Hepatocyte (in vitro differentiated cells): Measurements from ENCODE around the gene MACO1. TPM values are rescaled to one million over a fixed set of nuclear protein-coding genes. Genes with fewer than 3 reads are reported as not detected.
"Not testable (repeated sequence)": the region's sequence is repeated elsewhere in the genome, so short reads cannot be mapped to it uniquely, and the experiment has no call there.

ENCODE experiments used
- DNase-seq: peaks from one replicate; pipeline ENCODE4 v3.0.0-alpha.2; 2016; ENCODE audit warnings: low spot score
- H2AFZ ChIP-seq: fragments of 200-600 bp; sonication (generic); 2 replicates; pipeline ENCODE4 v1.6.0; 2016; ENCODE audit warnings: antibody characterized with exemption, mild to moderate bottlenecking
- H3K27ac ChIP-seq: fragments of 200-600 bp; sonication (generic); 2 replicates; pipeline ENCODE4 v1.5.1; 2016; ENCODE audit warnings: mild to moderate bottlenecking
- H3K27me3 ChIP-seq: fragments of 200-600 bp; sonication (generic); 2 replicates; pipeline ENCODE4 v1.6.1; 2016
- H3K36me3 ChIP-seq: fragments of 200-600 bp; sonication (generic); replicated peaks from 2 replicates; pipeline ENCODE4 v1.5.1; 2016; ENCODE audit warnings: low read depth; ENCODE audit not compliant: insufficient read depth
- H3K4me1 ChIP-seq: fragments of 200-600 bp; sonication (generic); 2 replicates; pipeline ENCODE4 v1.5.1; 2016; ENCODE audit warnings: mild to moderate bottlenecking, moderate library complexity; ENCODE audit not compliant: insufficient read depth
- H3K4me2 ChIP-seq: fragments of 200-600 bp; sonication (generic); 2 replicates; pipeline ENCODE4 v1.6.0; 2016
- H3K4me3 ChIP-seq: fragments of 200-600 bp; sonication (generic); 2 replicates; pipeline ENCODE4 v1.5.1; 2016; ENCODE audit warnings: mild to moderate bottlenecking
- H3K79me2 ChIP-seq: fragments of 200-600 bp; sonication (generic); 2 replicates; pipeline ENCODE4 v1.6.0; 2017; ENCODE audit warnings: mild to moderate bottlenecking
- H3K9me2 ChIP-seq: fragments of 200-600 bp; sonication (generic); replicated peaks from 2 replicates; pipeline ENCODE4 v1.6.0; 2017; ENCODE audit warnings: mild to moderate bottlenecking; ENCODE audit not compliant: insufficient read depth
- H3K9me3 ChIP-seq: fragments of 200-600 bp; sonication (generic); 2 replicates; pipeline ENCODE4 v1.5.1; 2016; ENCODE audit warnings: low read depth, mild to moderate bottlenecking
- H4K20me1 ChIP-seq: fragments of 200-600 bp; sonication (generic); 2 replicates; pipeline ENCODE4 v1.6.0; 2016; ENCODE audit warnings: mild to moderate bottlenecking; ENCODE audit not compliant: insufficient read depth, poor library complexity, severe bottlenecking
- EZH2 ChIP-seq: fragments of 200-600 bp; sonication (generic); IDR thresholded peaks from 2 replicates; pipeline ENCODE4 v1.6.1; 2016; ENCODE audit warnings: antibody characterized with exemption, mild to moderate bottlenecking, borderline replicate concordance
- EZH2phosphoT487 ChIP-seq: fragments of 200-600 bp; sonication (generic); IDR thresholded peaks from one replicate; pipeline ENCODE4 v1.6.1; 2018; ENCODE audit warnings: antibody characterized with exemption, mild to moderate bottlenecking, low read depth, moderate library complexity; ENCODE audit not compliant: unreplicated experiment, severe bottlenecking
- WGBS: methylation state at CpG from one replicate; pipeline ENCODE4 v1.1.6; 2016; ENCODE audit warnings: low lambda C conversion rate; ENCODE audit errors: missing lambda C conversion rate; 5-methylcytosine and 5-hydroxymethylcytosine counted together
- polyA plus RNA-seq: library from polyadenylated mRNA; unstranded; fragments of >200 nt; fragmentation: Nextera tagmentation; extraction: Ambion mirVana; gene quantifications from 2 replicates; pipeline ENCODE4 v1.2.1, GENCODE V29; 2016
- total RNA-seq: library from RNA; depleted of rRNA; stranded (reverse); fragments of >200 nt; gene quantifications from 2 replicates; pipeline ENCODE4 v1.2.3, GENCODE V29; 2014
- TF ChIP-seq, protein P1 (sequence below): fragments of 200-600 bp; sonication (generic); IDR thresholded peaks from 2 replicates; pipeline ENCODE4 v1.5.1; 2016; ENCODE audit warnings: antibody characterized with exemption, mild to moderate bottlenecking; ENCODE audit not compliant: poor library complexity

Gene MACO1
- total and polyA plus RNA-seq, 2 experiments from 2014 or later: 14.1 to 27.0 TPM

DNA sequence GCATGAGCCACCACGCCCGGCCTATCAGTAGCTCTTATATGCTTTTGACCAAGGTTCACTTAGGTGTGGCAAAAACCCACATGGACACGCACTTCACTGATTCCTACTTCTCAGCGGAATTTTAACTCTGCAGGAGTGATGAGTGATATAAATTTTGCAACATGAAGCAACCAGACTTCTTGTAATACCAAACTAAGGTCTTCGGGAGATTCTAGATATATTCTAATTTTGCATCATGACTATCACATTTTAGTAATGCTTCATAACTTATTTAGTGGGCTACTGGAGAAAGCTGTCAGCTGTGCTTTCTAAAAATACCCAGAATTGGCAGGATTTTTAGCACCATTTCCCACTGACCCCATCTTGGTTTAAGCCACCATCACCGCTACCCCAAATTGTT lies 37.9 kb upstream of the MACO1 start:
- H2AFZ ChIP-seq: no peak overlapping the region
- no peak overlapping the region for H3K4me2 ChIP-seq
- no peaks in the 10 kb centered on the region for H3K9me3 ChIP-seq
- WGBS: 88% methylated on average over 6 of the region's 6 CpGs
- no peaks in the 10 kb centered on the region for H3K9me2 ChIP-seq
- no peak overlapping the region for H3K27ac ChIP-seq
- no peaks in the 10 kb centered on the region for H3K27me3 ChIP-seq
- H3K4me1 ChIP-seq: no peaks in the 10 kb centered on the region
- no peaks in the 10 kb centered on the region for H3K79me2 ChIP-seq
- H3K36me3 ChIP-seq: no peaks in the 10 kb centered on the region
- TF ChIP-seq EZH2 (no peak), EZH2phosphoT487 (no peak)
- TF ChIP-seq, protein P1, sequence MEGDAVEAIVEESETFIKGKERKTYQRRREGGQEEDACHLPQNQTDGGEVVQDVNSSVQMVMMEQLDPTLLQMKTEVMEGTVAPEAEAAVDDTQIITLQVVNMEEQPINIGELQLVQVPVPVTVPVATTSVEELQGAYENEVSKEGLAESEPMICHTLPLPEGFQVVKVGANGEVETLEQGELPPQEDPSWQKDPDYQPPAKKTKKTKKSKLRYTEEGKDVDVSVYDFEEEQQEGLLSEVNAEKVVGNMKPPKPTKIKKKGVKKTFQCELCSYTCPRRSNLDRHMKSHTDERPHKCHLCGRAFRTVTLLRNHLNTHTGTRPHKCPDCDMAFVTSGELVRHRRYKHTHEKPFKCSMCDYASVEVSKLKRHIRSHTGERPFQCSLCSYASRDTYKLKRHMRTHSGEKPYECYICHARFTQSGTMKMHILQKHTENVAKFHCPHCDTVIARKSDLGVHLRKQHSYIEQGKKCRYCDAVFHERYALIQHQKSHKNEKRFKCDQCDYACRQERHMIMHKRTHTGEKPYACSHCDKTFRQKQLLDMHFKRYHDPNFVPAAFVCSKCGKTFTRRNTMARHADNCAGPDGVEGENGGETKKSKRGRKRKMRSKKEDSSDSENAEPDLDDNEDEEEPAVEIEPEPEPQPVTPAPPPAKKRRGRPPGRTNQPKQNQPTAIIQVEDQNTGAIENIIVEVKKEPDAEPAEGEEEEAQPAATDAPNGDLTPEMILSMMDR: no peak
- no peak for DNase-seq
- H3K4me3 ChIP-seq: no peak overlapping the region
- H4K20me1 ChIP-seq: no peaks in the 10 kb centered on the region

DNA sequence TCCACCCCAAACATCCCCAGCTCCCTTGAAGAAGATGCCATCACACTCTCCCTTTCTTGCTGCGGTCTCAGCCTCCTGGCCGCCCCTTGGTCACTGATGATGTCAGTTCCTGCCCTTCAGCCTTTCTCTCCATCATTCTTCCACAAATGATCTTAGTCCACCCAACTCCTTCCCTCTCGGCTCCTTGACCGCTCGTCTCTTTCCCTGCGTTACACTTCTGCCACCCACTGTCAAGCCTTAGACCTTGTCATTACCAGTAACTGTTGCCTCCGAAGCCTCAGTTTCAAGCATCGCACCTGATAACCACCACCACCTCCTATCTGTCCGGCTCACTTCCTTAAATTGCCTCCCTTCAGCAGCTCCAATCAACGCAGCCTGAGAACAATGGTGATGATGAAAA lies 33.1 kb upstream of the MACO1 start:
- not testable (repeated sequence) for H3K9me3 ChIP-seq, H3K4me2 ChIP-seq, H4K20me1 ChIP-seq, DNase-seq, H3K27ac ChIP-seq, H3K36me3 ChIP-seq, H3K4me1 ChIP-seq, H3K79me2 ChIP-seq, H3K4me3 ChIP-seq, H3K9me2 ChIP-seq, H3K27me3 ChIP-seq, H2AFZ ChIP-seq
- whole genome bisulfite sequencing: 92% methylated on average over 2 of the region's 10 CpGs

DNA sequence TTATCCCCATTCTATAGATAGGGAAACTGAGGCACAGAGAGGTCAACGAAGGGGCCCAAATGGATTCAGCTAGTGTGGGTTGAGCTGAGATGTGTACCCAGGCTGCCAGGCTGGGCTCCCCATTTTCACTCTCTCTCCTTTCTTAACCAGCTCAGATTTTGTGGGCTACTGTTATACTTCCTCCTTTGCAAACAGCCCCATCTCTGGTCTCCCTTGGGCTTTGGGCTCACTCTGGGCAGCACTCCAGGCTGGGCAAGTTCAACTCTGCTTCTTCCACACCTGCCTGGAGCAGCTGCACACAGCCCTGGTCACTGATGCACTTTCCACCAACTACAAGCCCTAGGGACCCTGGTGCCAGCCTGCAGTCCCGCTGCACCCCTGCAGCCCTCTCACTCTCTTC lies 32.6 kb upstream of the MACO1 start:
- not testable (repeated sequence) for H3K79me2 ChIP-seq, H3K4me3 ChIP-seq, H3K4me2 ChIP-seq, H3K27me3 ChIP-seq, H3K4me1 ChIP-seq, H2AFZ ChIP-seq, H3K9me3 ChIP-seq, H4K20me1 ChIP-seq, H3K27ac ChIP-seq, DNase-seq, H3K36me3 ChIP-seq, H3K9me2 ChIP-seq
- no CpG with 5 or more reads among the region's 2 CpGs for WGBS

DNA sequence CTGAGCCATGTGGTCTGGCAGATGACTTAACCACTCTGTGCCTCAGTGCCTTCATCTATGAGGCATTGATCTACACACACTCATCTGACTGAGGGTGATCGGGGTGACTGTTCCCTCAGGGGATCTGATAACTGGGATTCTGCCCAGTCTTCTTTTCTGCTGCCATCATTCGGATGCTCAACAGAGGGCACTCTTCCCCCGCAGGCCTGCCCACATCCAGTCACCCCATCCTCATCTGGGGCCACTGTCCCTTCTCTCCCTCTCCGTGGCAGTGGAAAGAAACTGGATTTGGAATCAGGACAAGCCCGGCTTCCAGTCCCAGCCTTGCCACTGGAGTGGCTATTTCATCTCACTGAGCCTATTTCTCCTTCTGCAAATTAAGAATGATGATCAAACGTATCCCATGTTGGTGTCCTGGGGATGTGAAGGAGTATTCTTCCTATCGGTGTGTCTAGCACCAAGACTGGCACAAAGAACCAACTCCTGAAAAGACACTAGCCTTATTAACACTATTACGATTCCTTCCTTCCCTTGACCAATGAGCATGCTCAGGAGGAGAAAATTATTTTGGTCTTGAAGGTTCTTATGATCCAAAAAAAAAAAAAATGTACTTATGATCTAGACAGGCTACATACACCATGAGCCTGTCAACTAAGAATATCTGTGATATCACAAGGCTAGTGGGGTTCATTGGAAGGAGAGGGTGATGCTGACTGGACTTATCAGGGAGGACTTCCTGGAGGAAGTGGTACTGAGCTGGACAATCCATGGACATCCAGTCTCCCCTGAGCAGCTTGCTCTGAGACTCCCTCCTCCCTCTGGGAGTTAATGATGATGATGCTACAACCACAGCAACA lies 27.5 kb upstream of the MACO1 start:
- not testable (repeated sequence) for H3K9me2 ChIP-seq, H3K27ac ChIP-seq, DNase-seq, H3K9me3 ChIP-seq, H3K4me1 ChIP-seq, H3K27me3 ChIP-seq, H4K20me1 ChIP-seq, H3K4me3 ChIP-seq, H2AFZ ChIP-seq, H3K36me3 ChIP-seq, H3K4me2 ChIP-seq, H3K79me2 ChIP-seq
- TF ChIP-seq, protein P1: peak; percentile 37
- 40% methylated on average over 7 of the region's 8 CpGs for WGBS

DNA sequence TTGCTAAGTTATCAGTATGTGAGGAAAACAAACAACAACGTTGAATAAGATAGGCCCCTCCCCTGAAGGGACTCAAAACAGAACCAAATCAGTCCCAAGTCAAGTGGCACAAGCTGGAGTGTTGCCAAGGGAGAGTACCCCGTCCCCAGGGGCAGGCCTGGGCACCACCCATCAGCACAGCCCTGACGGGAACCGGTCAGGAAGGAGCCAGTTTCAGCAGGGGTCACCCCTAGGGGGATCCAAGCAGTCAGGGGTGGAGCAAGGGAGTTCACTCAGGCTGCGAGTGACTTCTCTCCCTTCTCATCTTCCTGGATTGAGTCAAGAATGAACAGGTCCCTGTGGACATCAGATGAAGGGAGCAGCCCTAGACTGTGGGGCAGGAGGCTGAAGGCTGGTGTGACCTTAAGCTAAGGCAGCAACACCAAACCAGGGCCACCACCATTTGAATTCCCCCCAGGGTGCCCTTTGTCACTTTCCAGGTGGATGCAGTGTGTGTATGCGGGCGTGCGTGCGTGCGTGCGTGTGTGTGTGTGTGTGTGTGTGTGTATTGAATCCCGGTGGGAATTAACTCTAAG lies 24.9 kb upstream of the MACO1 start:
- not testable (repeated sequence) for H3K79me2 ChIP-seq, H3K9me3 ChIP-seq, H3K36me3 ChIP-seq, H3K27me3 ChIP-seq, H3K4me2 ChIP-seq, H4K20me1 ChIP-seq, DNase-seq, H2AFZ ChIP-seq, H3K4me1 ChIP-seq, H3K4me3 ChIP-seq, H3K27ac ChIP-seq, H3K9me2 ChIP-seq
- 72% methylated on average over 11 of the region's 12 CpGs for WGBS

DNA sequence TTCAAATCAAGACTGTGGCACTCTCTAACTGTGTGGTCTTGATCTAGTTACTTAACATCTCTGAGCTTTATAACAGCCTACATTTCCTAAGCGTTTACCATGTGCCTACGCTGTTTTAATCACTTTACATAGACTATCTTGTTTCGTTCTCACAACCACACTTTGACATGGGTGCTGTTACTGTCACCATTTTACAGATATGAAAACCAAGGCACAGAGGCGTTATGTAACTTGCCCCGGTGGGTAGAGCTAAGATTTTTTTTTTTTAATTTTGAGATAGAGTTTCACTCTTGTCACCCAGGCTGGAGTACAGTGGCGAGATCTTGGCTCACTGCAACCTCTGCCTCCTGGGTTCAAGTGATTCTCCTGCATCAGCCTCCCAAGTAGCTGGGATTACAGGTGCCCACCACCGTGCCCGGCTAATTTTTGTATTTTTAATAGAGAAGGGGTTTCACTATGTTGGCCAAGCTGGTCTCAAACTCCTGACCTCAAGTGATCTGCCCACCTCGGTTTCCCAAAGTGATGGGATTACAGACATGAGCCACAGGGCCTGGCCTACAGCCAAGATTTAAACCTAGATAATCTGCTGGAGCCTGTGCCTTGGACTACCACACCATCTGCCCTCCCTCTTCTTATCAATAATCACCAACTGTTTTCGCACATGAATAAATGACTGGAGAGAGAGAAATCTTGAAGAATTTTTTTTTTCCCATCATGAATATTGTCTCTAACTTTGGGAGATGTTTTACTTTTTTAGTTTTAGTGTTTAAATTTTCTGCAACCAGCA lies 20.9 kb upstream of the MACO1 start:
- not testable (repeated sequence) for H3K27ac ChIP-seq, H4K20me1 ChIP-seq, H3K9me2 ChIP-seq, H3K9me3 ChIP-seq, H3K4me3 ChIP-seq, H3K27me3 ChIP-seq, H3K79me2 ChIP-seq, H3K36me3 ChIP-seq, H3K4me2 ChIP-seq, H3K4me1 ChIP-seq, H2AFZ ChIP-seq, DNase-seq
- 83% methylated on average over 10 of the region's 10 CpGs for WGBS
